ENCODE results near the gene ECHS1. TPM values are rescaled to one million over a fixed set of nuclear protein-coding genes. Genes with fewer than 3 reads are reported as not detected.
A peak's percentile ranks its signal among the peaks of the same experiment; 100 is the strongest.
"Not testable (repeated sequence)": the region's sequence is repeated elsewhere in the genome, so short reads cannot be mapped to it uniquely, and the experiment has no call there.

The ECHS1 gene
- 148 and 156 TPM in 2 replicates for total RNA-seq (2014; rRNA removed; shearing (Covaris generic))

- peak; percentile 87 for DNase-seq (ENCODE audit: low spot score)
Measured at GRCh38 chr10:133373174-133374090, at the start of gene ECHS1. Gene ECHS1 (minus strand): TSS chr10:133373354. CDS start chr10:133373333, 21 bp downstream.

GRCh38 chr10:133422223-133422806 lies 49.2 kb upstream of the ECHS1 start:
- DNase-seq (ENCODE audit: low spot score) = no peak

GRCh38 chr10:133421336-133422222 lies 48.4 kb upstream of the ECHS1 start:
- DNase-seq (ENCODE audit: low spot score) = no peak

- DNase-seq (ENCODE audit: low spot score) = no peak
Measured at GRCh38 chr10:133420579-133420978, 47.4 kb upstream of the ECHS1 start.

GRCh38 chr10:133420028-133420427 lies 46.9 kb upstream of the ECHS1 start:
- DNase-seq (ENCODE audit: low spot score) = no peak

GRCh38 chr10:133419211-133419950 lies 46.2 kb upstream of the ECHS1 start:
- DNase-seq (ENCODE audit: low spot score) = no peak

- DNase-seq (ENCODE audit: low spot score) = no peak
Measured at GRCh38 chr10:133418289-133418993, 45.3 kb upstream of the ECHS1 start.

- DNase-seq (ENCODE audit: low spot score) = no peak
Measured at GRCh38 chr10:133415752-133416151, 42.6 kb upstream of the ECHS1 start.

- DNase-seq (ENCODE audit: low spot score) = not testable (repeated sequence)
Measured at GRCh38 chr10:133414401-133414800, 41.2 kb upstream of the ECHS1 start.

GRCh38 chr10:133412381-133412711 lies 39.2 kb upstream of the ECHS1 start:
- DNase-seq (ENCODE audit: low spot score) = no peak

- no peak for DNase-seq (ENCODE audit: low spot score)
Measured at GRCh38 chr10:133411523-133412380, 38.6 kb upstream of the ECHS1 start.

GRCh38 chr10:133405844-133406527 lies 32.8 kb upstream of the ECHS1 start:
- DNase-seq (ENCODE audit: low spot score) = no peak

- no peak for DNase-seq (ENCODE audit: low spot score)
Measured at GRCh38 chr10:133405272-133405671, 32.1 kb upstream of the ECHS1 start.

GRCh38 chr10:133403784-133404183 lies 30.6 kb upstream of the ECHS1 start:
- DNase-seq (ENCODE audit: low spot score) = no peak

GRCh38 chr10:133403359-133403758 lies 30.2 kb upstream of the ECHS1 start:
- no peak for DNase-seq (ENCODE audit: low spot score)

GRCh38 chr10:133401981-133402725 lies 29.0 kb upstream of the ECHS1 start:
- no peak for DNase-seq (ENCODE audit: low spot score)

GRCh38 chr10:133401500-133401899 lies 28.3 kb upstream of the ECHS1 start:
- DNase-seq (ENCODE audit: low spot score) = no peak

GRCh38 chr10:133400624-133401424 lies 27.7 kb upstream of the ECHS1 start:
- DNase-seq (ENCODE audit: low spot score) = no peak
